Fibroblast of mammary gland (primary cell): ENCODE measurements around the gene TULP4.
A peak's percentile ranks its signal among the peaks of the same experiment; 100 is the strongest.
"Not testable (repeated sequence)": the region's sequence is repeated elsewhere in the genome, so short reads cannot be mapped to it uniquely, and the experiment has no call there.

Source experiments
- DNase-seq: peaks from one replicate; pipeline ENCODE4 v3.0.0-alpha.2; 2010; ENCODE audit warnings: low read depth
- H3K4me3 ChIP-seq: 2 replicates; pipeline ENCODE4 v1.5.1; 2011; ENCODE audit warnings: low read depth, mild to moderate bottlenecking, low read length, moderate library complexity; ENCODE audit not compliant: control insufficient read depth
- TF ChIP-seq, protein P1 (sequence below): conservative IDR thresholded peaks from 2 replicates; pipeline ENCODE4 v1.5.1; 2011; ENCODE audit warnings: low read depth, low read length, inconsistent platforms; ENCODE audit not compliant: control insufficient read depth, insufficient read depth

TULP4 gene

DNA sequence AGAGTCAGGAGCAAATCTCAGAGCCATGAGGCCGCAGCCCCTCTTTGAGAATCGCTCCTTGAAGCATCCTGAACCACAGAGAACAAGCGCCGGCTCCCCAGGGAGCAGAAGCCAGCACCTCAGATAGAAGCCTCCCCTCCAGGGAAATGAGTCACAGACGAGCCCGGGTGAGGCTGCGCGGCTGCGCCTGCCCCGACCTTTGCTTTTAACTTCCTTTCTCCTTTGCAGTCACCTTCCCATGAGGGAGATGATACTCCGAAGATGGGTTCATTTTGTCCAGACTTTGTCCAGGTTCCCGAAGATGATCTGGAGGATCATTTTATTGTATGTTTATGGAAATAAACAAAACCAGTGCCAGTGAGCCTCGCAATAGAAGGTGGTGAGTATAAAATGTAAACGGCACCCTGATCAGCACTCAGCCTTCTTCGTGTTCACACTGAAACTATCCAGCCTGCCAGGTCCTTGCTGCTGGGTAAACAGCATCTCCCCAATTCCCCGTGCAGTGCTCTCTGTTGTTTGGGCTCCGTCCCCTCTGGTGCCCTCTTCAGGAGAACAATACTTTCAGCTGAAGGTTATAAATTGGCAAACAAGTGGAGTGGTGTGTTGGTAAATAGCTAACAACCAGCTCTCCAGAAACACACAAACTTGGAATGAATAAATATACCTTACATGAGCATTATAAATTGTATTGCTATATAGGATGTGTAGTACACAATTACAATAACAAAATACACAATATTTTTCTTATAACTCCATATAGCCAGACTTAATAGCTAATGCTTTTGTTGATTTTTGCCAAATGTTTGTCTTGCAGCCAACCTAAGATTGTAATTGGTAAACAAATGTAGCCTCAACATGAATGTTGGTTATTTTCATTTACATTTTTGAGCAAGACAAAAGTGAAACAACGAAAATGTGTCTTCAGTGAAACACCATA, 206.2 kb downstream of the TULP4 start:
- H3K4me3 ChIP-seq = peak overlapping the region; percentile 39

DNA sequence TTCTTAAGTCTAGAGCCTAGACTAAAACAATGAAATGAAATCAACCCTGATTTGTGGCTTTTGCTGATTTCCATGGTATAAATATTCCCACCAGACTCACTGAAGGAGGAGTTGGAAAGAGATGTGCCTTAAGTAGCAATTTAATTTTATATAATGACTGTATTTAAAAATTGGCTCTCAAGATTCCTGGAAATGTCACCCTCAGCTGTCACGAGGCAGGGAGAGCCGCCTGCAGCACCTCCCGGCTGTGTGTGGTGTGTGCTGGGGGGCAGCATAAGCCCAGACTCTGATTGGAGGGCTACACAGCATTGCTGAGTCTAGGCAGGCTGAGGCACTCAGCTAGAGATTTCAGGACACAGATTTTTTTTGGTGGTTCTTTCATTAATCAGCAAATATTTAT, 207.0 kb downstream of the TULP4 start:
- no peak for DNase-seq

More for the DNA sequence above, 206.2 kb downstream of the TULP4 start:
- TF ChIP-seq, protein P1, sequence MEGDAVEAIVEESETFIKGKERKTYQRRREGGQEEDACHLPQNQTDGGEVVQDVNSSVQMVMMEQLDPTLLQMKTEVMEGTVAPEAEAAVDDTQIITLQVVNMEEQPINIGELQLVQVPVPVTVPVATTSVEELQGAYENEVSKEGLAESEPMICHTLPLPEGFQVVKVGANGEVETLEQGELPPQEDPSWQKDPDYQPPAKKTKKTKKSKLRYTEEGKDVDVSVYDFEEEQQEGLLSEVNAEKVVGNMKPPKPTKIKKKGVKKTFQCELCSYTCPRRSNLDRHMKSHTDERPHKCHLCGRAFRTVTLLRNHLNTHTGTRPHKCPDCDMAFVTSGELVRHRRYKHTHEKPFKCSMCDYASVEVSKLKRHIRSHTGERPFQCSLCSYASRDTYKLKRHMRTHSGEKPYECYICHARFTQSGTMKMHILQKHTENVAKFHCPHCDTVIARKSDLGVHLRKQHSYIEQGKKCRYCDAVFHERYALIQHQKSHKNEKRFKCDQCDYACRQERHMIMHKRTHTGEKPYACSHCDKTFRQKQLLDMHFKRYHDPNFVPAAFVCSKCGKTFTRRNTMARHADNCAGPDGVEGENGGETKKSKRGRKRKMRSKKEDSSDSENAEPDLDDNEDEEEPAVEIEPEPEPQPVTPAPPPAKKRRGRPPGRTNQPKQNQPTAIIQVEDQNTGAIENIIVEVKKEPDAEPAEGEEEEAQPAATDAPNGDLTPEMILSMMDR = peak; percentile 79
- DNase-seq = peak; percentile 83

DNA sequence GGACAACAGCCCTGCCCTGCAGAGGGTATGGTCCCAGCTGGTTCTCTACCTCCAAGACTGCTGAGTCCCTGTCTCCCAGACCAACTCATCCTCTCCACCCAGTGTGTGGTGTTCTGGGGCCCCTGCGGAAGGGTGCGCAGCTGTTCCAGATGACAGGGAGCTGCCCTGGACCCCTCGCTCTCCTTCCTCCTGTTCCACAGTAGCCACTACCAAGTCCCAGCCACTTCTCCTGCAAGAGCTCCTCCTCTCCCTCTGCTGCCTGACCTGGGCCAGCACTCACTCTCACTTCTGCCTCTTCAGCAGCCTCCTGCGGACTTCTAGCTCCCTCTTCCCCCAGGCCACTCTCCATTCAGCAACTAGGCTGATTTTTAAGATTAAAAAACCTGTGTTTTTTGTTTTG, 207.5 kb downstream of the TULP4 start:
- no peak overlapping the region for H3K4me3 ChIP-seq
- no peak for DNase-seq
- TF ChIP-seq, protein P1 = no peak

More for the DNA sequence above, 207.0 kb downstream of the TULP4 start:
- no peak overlapping the region for H3K4me3 ChIP-seq
- TF ChIP-seq, protein P1 = no peak

DNA sequence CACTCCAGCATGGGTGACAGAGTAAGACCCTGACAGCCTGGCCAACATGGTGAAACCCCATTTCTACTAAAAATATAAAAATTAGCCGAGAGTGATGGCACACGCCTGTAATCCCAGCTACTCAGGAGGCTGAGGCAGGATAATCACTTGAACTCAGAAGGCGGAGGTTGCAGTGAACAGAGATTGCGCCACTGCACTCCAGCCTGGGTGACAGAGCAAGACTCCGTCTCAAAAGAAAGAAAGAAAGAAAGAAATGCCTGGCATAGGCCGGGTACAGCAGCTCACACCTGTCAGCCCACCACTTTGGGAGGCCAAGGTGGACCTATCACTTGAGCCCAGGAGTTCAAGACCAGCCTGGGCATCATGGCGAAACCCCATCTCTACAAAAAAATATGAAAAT, 208.7 kb downstream of the TULP4 start:
- H3K4me3 ChIP-seq, DNase-seq: not testable (repeated sequence)

DNA sequence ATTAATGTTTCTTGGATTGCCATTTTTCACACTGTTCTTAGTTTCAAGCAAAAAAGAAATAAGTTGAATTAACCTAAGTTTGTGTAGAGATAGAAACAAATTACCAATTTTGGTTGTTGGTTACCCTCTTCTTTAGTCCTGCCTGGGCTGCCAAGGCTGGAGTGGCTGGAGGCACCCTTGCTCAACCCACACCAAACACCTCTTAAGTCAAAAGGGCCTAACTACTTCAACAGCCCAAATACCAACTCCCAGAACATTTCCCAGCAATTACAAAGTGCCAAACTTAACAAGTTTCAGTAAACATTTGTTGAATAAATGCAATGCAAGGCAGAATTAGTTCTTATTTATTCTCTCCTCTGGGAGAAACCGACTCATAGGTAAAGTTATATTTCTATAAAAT, 209.5 kb downstream of the TULP4 start:
- no peak overlapping the region for H3K4me3 ChIP-seq
- TF ChIP-seq, protein P1 = no peak
- no peak for DNase-seq

DNA sequence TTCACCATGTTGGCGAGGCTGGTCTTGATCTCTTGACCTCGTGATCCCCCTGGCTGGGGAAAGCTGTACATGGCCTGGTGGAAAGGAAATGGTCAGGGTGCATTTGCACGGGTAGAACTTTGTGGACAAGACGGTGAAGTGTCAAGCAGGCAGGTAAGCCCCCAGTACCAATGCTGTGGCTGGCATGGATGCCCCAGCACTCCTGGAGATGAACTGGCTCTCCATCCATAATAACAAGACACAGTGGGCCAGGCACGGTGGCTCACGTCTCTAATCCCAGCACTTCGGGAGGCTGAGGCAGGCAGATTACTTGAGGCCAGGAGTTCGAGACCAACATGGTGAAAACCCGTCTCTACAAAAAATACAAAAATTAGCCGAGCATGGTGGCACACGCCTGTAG, 210.4 kb downstream of the TULP4 start:
- no peak for DNase-seq
- TF ChIP-seq, protein P1 = no peak
- H3K4me3 ChIP-seq = no peak overlapping the region

DNA sequence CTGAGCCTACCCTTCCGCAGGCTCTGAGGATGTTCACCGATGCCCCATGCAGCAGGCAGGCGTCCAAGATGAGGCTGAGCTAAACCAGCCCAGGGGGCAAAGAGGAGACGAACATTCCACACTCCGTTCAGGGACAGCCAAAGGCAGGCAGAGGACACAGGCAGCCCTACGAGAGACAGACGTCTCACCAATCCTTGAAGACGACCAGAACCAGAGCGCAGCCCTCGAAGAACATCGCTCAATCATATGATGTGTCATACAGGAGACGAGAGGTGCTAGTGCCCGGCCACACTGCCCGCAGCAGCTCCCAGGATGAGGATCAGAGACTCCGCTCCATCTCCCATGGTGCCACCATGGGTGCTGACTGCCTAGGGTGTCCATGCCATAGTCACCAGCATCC, 212.0 kb downstream of the TULP4 start:
- DNase-seq = no peak
- TF ChIP-seq, protein P1 = no peak

DNA sequence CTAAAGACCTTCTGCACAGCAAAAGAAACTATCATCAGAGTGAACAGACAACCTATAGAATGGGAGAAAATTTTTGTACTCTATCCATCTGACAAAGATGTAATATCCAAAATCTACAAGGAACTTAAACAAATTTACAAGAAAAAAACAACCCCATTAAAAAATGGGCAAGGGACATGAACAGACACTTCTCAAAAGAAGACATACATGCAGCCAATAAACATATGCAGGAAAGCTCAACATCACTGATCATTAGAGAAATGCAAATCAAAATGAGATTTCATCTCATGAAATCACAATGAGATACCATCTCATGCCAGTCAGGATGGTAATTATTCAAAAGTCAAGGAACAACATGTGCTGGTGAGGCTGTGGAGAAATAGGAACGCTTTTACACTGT, 215.6 kb downstream of the TULP4 start:
- not testable (repeated sequence) for H3K4me3 ChIP-seq, DNase-seq

More for the DNA sequence above, 212.0 kb downstream of the TULP4 start:
- H3K4me3 ChIP-seq = no peak overlapping the region
